Skin of body (tissue), 2 donors: Measurements from ENCODE around the gene LPCAT3. TPM values are rescaled to one million over a fixed set of nuclear protein-coding genes. Genes with fewer than 3 reads are reported as not detected.

Experiments
- DNase-seq: peaks from one replicate; lab custom pipeline; 2025; lab: John Stamatoyannopoulos, UW
- total RNA-seq: library from RNA; depleted of rRNA; stranded (reverse); fragments of >200 nt; gene quantifications from one replicate; pipeline ENCODE4 v1.2.3, GENCODE V29; 2014

The LPCAT3 gene
- total RNA-seq, 1 donor from 2014 or later, result 24.9 TPM

DNA sequence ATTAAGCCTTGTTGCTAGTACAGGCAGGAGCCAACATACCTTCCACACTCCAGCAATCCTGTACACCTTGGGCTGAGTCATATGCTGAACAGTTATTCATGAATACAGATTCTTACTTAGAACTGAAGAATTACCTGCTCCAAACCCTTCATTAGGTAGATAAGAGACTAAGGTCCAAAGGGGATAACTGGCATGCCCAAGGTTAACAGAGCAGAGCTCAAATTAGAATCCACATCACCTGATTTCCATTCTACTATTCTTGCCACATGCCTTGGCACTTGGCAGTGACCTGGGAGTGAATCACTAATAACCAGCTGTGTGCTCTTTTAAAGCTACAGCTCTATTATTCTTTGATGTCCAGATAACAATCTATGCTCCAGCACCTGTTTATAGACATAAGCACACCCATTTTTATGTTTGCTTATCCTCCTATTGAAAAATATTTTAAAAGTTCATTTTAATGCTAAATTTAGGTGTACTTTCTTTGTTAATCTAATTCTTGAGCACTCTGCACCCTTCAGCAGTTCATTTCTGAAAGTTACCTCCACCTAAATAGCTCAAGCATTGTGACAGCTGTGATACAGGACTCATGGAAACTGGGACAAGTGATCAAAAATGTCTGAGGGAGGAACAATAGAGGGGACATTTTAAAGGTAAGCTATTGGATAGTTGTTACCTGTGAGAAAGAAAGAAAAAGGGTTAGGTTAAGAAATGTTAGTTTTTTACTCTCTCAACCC, 19.4 kb downstream of the LPCAT3 start:
- DNase-seq, result no peak

- no peak for DNase-seq
Observed at GRCh38 chr12:6996040-6996441, 22.2 kb downstream of the LPCAT3 start.

DNA sequence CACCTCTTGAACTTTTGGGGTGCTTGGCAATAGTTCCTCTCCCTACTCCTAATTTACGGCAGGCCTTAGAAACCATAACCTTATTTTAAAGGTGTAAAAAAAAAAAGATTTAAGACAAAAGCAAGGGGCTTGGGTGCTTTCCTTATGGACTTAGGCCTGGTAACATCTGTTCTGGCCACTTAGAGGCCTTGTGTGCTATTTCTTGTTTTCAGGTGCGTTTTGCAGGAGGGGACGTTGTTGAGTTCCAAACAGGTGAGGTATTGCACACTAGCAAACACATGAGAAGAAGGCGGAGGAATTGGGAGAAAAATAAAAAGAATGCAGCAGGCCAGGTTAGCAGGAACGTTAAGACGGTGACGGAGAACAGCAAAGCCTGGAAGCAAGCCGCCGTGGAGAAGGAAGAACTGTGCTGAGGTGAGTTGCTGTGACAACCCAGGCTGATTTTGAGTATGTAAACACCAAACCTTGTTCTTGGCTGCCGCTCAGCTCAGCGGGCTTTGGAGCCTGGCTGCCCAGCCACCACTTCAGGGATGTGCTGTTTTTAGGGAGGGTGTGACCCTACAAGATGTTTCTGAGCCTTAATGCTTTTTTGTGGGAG, 30.2 kb downstream of the LPCAT3 start:
- DNase-seq, result no peak

GRCh38 chr12:6982532-6982931, 35.7 kb downstream of the LPCAT3 start:
- DNase-seq, result no peak

DNA sequence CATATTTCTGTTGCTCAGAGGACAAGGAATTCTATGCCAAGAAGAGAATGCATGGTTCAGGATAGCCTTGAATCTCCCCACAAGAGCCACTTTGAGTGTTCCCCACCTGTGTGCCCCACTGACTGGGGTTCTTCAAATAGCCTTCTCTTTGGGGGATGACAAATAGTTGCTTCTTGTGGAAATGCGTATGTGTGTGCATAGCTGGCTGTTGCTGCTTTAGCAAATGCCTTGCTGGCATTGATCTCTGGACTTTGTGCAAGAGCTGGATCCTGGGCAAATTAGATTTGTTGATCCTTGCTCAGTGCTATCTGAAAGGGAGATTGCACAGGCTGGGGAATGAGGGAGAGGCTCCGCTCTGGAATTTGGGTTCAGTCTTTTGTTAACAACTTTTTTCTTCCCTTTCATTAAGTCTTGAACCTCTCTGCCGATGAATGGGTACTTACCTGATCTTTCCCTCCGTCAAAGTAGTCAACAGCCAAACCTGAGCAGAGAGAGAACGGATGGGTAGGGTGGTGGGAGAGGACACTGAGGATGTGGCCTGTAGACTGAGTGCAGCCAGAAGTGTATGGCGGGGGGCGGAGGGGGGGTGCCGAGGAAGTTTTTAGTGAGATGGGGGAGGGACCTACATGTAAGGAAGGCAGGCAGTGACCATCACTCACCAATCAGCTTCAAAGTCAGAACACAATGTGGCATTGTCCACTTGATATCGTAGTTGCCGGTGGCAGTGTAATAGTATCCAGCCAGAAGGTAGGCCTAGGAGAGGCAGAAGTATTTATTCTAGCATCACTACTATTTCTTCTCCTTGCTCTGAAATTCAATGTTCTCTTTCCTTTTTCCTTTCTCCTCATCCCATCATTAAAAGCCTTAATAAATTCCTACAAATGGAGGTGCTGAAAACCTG, 36.9 kb downstream of the LPCAT3 start:
- DNase-seq, result no peak

DNA sequence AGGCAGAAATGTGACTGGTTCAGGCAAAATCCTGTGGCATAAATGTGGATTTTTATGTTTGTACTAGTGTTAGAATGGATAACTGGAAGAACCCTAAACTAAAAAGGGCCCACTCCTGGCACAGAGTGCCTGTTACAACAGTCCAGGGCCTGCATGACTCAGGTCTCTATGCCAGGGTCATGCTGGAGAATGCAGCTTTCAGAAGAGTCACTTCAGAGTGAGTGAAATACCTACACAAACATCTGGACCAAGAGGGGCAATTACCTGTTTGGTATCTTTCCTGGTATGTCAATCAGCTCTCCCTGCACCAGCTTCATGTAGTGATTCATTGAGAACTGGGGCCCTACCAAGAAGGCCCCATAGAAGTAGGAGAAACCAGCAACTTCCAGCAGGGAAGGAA, 37.5 kb downstream of the LPCAT3 start:
- no peak for DNase-seq

DNA sequence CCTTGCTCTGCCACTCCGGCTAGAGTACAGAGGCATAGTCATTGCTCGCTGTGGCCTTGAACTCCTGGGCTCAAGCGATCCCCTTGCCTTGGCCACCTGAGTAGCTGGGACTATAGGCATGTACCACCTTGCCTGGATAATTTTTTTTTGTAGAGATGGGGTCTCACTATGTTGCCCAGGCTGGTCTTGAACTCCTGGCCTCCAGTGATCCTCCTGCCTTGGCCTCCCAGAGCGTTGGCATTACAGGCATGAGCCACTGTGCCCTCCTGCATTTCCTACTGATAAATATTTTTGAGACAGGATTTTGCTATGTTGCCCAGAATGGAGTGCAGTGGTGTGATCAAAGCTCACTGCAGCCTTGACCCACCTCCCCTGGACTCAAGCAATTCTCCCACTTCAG, 38.2 kb downstream of the LPCAT3 start:
- no peak for DNase-seq

DNA sequence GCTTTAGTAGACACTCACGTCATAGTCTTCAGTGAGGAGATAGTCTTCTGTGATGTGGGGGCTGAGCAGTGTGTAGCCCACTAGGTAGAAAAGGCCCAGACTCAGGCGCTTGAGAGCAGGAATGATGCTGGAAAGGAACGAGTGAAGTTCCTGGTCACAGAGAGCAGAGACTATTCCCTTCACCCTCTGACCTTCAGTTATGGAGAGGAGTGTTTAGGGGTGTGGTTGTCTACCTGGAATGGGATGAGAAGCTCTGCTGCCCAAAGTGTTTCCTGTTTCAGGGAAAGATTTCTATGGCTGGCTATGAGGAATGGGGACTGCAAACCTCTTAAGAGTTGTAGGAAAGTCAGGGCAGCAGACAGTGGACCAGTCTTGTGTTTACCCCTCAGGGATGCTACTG, 38.8 kb downstream of the LPCAT3 start:
- no peak for DNase-seq

DNA sequence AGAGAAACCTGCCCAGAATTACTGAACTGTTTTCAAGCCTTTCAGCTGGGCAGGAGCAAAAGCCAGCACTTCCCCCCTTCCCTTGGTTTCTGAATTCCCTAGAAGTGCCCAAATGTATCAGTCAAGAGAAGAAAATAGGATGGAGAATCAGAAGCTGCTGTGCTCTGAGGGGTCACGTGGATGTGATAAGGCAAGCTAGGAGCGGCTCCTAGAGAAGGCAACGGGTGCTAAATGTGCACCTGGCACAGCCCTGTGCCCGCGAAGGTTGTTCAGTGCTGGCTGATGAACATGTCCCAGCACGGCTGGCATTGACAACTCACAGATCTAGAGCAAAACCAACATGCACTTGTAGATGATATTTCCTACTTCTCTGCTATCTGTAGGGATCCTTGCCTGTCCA, 39.3 kb downstream of the LPCAT3 start:
- no peak for DNase-seq

DNA sequence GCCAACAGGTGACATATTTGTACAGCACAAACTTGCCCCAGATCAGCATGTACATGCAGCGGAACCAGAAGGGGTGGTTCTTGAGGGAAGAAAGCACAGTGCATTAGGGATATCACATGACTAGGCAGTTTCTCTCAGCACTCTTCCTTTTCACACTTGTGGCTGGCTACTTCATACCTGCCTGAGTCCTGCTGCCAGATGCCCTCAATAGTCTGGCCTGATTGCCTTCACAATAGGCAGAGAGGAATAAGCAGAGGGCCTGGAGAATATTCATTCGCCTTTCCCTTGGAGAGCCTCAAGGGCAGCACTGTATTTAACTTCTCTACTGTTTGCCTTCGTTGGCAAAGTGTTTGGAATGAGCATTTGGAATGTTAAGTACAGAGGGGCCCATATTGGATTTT, 39.7 kb downstream of the LPCAT3 start:
- DNase-seq, result no peak

GRCh38 chr12:6978188-6978587, 40.1 kb downstream of the LPCAT3 start:
- DNase-seq, result no peak

- DNase-seq, result no peak
Observed at GRCh38 chr12:6977653-6978052, 40.6 kb downstream of the LPCAT3 start.

GRCh38 chr12:6975297-6976032, 42.8 kb downstream of the LPCAT3 start:
- DNase-seq, result no peak

- DNase-seq, result no peak
Observed at GRCh38 chr12:6974180-6974579, 44.1 kb downstream of the LPCAT3 start.

DNA sequence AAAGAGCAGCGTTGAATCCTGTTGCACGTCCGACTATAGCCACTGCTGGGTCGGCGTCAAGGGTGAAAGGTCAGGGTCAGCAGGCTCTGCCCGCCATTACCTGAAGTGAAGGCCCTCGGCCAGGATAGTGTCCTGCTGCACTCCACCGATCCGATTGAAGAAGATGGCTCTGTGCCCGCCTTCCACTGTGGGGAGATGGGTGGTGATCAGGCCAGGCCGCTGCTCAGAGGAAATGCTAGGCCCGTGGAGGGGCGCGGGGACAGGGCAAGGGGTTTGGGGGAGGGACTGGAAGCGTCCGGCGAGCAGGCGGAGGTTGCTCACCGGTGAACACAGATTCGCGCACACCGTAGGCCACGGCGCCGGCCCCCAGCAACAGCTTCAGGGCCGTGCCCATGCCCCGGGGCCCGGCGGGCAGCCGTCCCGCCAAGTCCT, 48.2 kb downstream of the LPCAT3 start:
- no peak for DNase-seq

- DNase-seq, result no peak
Observed at GRCh38 chr12:6968426-6968825, 49.9 kb downstream of the LPCAT3 start.

GRCh38 chr12:6967651-6968100, 50.6 kb downstream of the LPCAT3 start:
- DNase-seq, result no peak

GRCh38 chr12:6966351-6966750, 51.9 kb downstream of the LPCAT3 start:
- no peak for DNase-seq

GRCh38 chr12:6965714-6966113, 52.6 kb downstream of the LPCAT3 start:
- DNase-seq, result no peak

DNA sequence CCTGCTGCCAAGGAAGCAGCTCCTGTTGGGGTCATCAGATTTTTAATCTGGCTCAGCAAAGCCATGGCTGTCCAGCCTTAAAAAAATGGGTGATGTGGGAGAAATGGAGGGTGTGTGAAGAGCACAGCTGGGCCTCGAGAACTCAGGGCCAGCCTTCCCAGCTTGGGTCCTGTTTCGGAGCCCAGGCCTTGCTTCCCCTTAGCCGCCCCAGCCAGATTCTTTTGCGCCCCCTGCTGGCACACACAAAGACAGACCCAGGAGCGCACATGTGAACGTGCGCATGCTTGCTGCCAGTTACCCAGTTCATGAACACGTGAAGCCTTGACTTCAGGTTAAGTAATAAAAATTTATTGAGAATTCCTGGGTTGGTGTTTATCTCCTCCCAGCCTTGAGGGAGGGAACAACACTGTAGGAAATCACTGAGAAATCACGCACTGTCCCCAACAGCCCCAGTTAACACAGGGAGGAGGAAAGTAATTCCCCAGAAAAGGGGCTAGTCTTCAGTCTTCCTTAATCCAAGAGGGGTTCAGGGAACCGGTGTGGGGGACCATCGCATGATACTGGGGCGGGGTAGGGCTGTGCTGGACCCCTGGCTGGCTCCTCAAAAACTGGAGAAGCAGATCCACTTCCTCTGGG, 53.1 kb downstream of the LPCAT3 start:
- peak; percentile 65 for DNase-seq

GRCh38 chr12:6964605-6965025, 53.7 kb downstream of the LPCAT3 start:
- DNase-seq, result no peak
